Keratinocyte (primary cell): Measurements from ENCODE around the gene ANKRD30B. TPM values are rescaled to one million over a fixed set of nuclear protein-coding genes. Genes with fewer than 3 reads are reported as not detected.
"Not testable (repeated sequence)": the region's sequence is repeated elsewhere in the genome, so short reads cannot be mapped to it uniquely, and the experiment has no call there.

Experiments
- DNase-seq: peaks from one replicate; pipeline ENCODE4 v3.0.0-alpha.2; 2011; ENCODE audit warnings: low read depth, missing footprints, low spot score
- FAIRE-seq: peaks from 2 replicates; lab custom pipeline; 2011; peaks lifted over from hg19 to GRCh38; lab: Jason Lieb, UNC
- H2AFZ ChIP-seq: 2 replicates; pipeline ENCODE4 v1.6.0; 2012; ENCODE audit warnings: low read length, control low read depth, inconsistent platforms; ENCODE audit not compliant: control insufficient read depth
- H3K27ac ChIP-seq: 2 replicates; pipeline ENCODE4 v1.5.1; 2011; ENCODE audit warnings: low read length; ENCODE audit not compliant: control insufficient read depth, insufficient read depth
- H3K27me3 ChIP-seq: 3 replicates; pipeline ENCODE4 v1.6.0; 2011; ENCODE audit warnings: low read length; ENCODE audit not compliant: control insufficient read depth, insufficient read depth; ENCODE audit errors: extremely low read depth
- H3K36me3 ChIP-seq, 2 experiments: 2 replicates in 1 of 2; 3 replicates in 1 of 2; pipeline ENCODE4 v1.5.1; 2011; ENCODE audit warnings: low read length in 2 of 2, mild to moderate bottlenecking in 1 of 2; ENCODE audit not compliant: control insufficient read depth in 2 of 2, insufficient read depth in 2 of 2; ENCODE audit errors: extremely low read depth in 1 of 2
- H3K4me1 ChIP-seq: 3 replicates; pipeline ENCODE4 v1.5.1; 2011; ENCODE audit warnings: low read length; ENCODE audit not compliant: control insufficient read depth, insufficient read depth; ENCODE audit errors: extremely low read depth
- H3K4me2 ChIP-seq: 3 replicates; pipeline ENCODE4 v1.6.0; 2011; ENCODE audit warnings: low read depth, low read length; ENCODE audit not compliant: control insufficient read depth, insufficient read depth; ENCODE audit errors: extremely low read depth
- H3K4me3 ChIP-seq, 3 experiments: fragments of 200-600 bp in 1 of 3; sonication (generic) in 1 of 3; 2 replicates in 2 of 3; 3 replicates in 1 of 3; pipeline ENCODE4 v1.5.1; 2011 to 2016; ENCODE audit warnings: low read length in 3 of 3, mild to moderate bottlenecking in 3 of 3, control low read depth in 2 of 3, inconsistent platforms in 1 of 3, low read depth in 1 of 3, mixed read lengths in 1 of 3, mixed run types in 1 of 3, moderate library complexity in 1 of 3; ENCODE audit not compliant: control insufficient read depth in 2 of 3, insufficient read depth in 2 of 3; ENCODE audit errors: extremely low read depth in 1 of 3
- H3K79me2 ChIP-seq: 2 replicates; pipeline ENCODE4 v1.6.0; 2012; ENCODE audit warnings: low read length; ENCODE audit not compliant: control insufficient read depth, insufficient read depth
- H3K9ac ChIP-seq: 3 replicates; pipeline ENCODE4 v1.6.0; 2011; ENCODE audit warnings: low read length; ENCODE audit not compliant: control insufficient read depth, insufficient read depth; ENCODE audit errors: extremely low read depth
- H3K9me1 ChIP-seq: 3 replicates; pipeline ENCODE4 v1.6.0; 2011; ENCODE audit warnings: low read length; ENCODE audit not compliant: control insufficient read depth, insufficient read depth; ENCODE audit errors: extremely low read depth
- H3K9me3 ChIP-seq: 2 replicates; pipeline ENCODE4 v1.5.1; 2012; ENCODE audit warnings: low read depth, low read length; ENCODE audit not compliant: control insufficient read depth
- H4K20me1 ChIP-seq: 3 replicates; pipeline ENCODE4 v1.6.0; 2011; ENCODE audit warnings: low read length; ENCODE audit not compliant: control insufficient read depth, insufficient read depth; ENCODE audit errors: extremely low read depth
- CTCF ChIP-seq, 3 experiments: IDR thresholded peaks in 1 of 3; conservative IDR thresholded peaks in 1 of 3; optimal IDR thresholded peaks in 1 of 3; 2 replicates in 2 of 3; 3 replicates in 1 of 3; pipeline versions ENCODE3 to v1.5.1; 2011; ENCODE audit warnings: low read length in 3 of 3, mild to moderate bottlenecking in 3 of 3, moderate library complexity in 2 of 3, control low read depth in 1 of 3, inconsistent platforms in 1 of 3; ENCODE audit not compliant: insufficient read depth in 2 of 3; ENCODE audit errors: extremely low read depth in 1 of 3
- EZH2 ChIP-seq: IDR thresholded peaks from one replicate; pipeline ENCODE4 v1.6.1; 2012; ENCODE audit warnings: inconsistent platforms, mild to moderate bottlenecking, low read length, moderate library complexity
- dilution Hi-C: fragments of 300-500 bp; cut with MboI; formaldehyde crosslinking; loops from one replicate; pipeline ENCODE4 v1.7.0; 2020; ENCODE audit warnings: low sequenced_read_pairs; ENCODE audit not compliant: extremely low pct_ligation_motif_present
- polyA plus RNA-seq, 5 experiments: library from polyadenylated mRNA; depleted of rRNA in 3 of 5; stranded (reverse) in 3 of 5; stranded (forward) in 1 of 5; unstranded in 1 of 5; fragments of >200 nt; gene quantifications; 1 replicate in 1 of 5; 2 replicates in 3 of 5; 3 replicates in 1 of 5; pipeline versions ENCODE4 v1.2.1 to v1.2.3, GENCODE V29; 2011 to 2012; ENCODE audit warnings: missing spikeins in 2 of 5, low read depth in 1 of 5, low replicate concordance in 1 of 5

The ANKRD30B gene
- polyA plus RNA-seq, 1 donor (not counting 4 experiments of a cell fraction or from before 2014, with no cell fraction given): not detected

- H2AFZ ChIP-seq, H3K79me2 ChIP-seq, DNase-seq, H3K4me2 ChIP-seq, H3K4me1 ChIP-seq, dilution Hi-C loops, H3K9me1 ChIP-seq, H4K20me1 ChIP-seq, H3K4me3 ChIP-seq, FAIRE-seq, H3K27ac ChIP-seq, H3K9me3 ChIP-seq, H3K27me3 ChIP-seq, H3K36me3 ChIP-seq, H3K9ac ChIP-seq: not testable (repeated sequence)
Measured at GRCh38 chr18:14739056-14739455, 8.9 kb upstream of the ANKRD30B start.

- H2AFZ ChIP-seq: no peak overlapping the region
- no peak overlapping the region for H3K9ac ChIP-seq
- no peaks in the 10 kb centered on the region for H3K4me1 ChIP-seq
- H3K4me2 ChIP-seq: no peak overlapping the region
- FAIRE-seq: no peak
- no peak overlapping the region for H3K27ac ChIP-seq
- TF ChIP-seq CTCF (optimal IDR thresholded peaks at IDR 0.05 in 1 of 3, IDR thresholded peaks at IDR 0.05 in 1 of 3, conservative IDR thresholded peaks at IDR 0.05 in 1 of 3; ENCODE audit: extremely low read depth in 1 of 3, insufficient read depth in 2 of 3, low read length in 3 of 3): no peak
- TF ChIP-seq EZH2: no peak
- no peaks in the 10 kb centered on the region for H3K27me3 ChIP-seq
- H4K20me1 ChIP-seq: no peaks in the 10 kb centered on the region
- DNase-seq: no peak
- H3K9me3 ChIP-seq: peaks cover 4% of the 10 kb centered on the region
- no peaks in the 10 kb centered on the region for H3K36me3 ChIP-seq
- H3K9me1 ChIP-seq: no peaks in the 10 kb centered on the region
- dilution Hi-C loops: no loop called here
- H3K79me2 ChIP-seq: no peaks in the 10 kb centered on the region
- H3K4me3 ChIP-seq: no peak overlapping the region
Measured at GRCh38 chr18:14746897-14747296, 1.1 kb upstream of the ANKRD30B start.

GRCh38 chr18:14748496-14748895, 524 bp downstream of the ANKRD30B start:
- Histone ChIP-seq H3K79me2 (no peaks in the 10 kb centered on the region), H3K9ac (no peak overlapping the region), H3K4me3 (no peak overlapping the region), H3K36me3 (no peaks in the 10 kb centered on the region), H3K27me3 (no peaks in the 10 kb centered on the region), H3K4me2 (no peak overlapping the region), H2AFZ (no peak overlapping the region), H3K27ac (no peak overlapping the region), H3K9me3 (peaks cover 4% of the 10 kb centered on the region), H4K20me1 (no peaks in the 10 kb centered on the region), H3K4me1 (no peaks in the 10 kb centered on the region), H3K9me1 (no peaks in the 10 kb centered on the region)
- dilution Hi-C loops: no loop called here
- DNase-seq (no peak), FAIRE-seq (no peak)
- no peak for TF ChIP-seq EZH2
- TF ChIP-seq CTCF (optimal IDR thresholded peaks at IDR 0.05 in 1 of 3, IDR thresholded peaks at IDR 0.05 in 1 of 3, conservative IDR thresholded peaks at IDR 0.05 in 1 of 3; ENCODE audit: extremely low read depth in 1 of 3, insufficient read depth in 2 of 3, low read length in 3 of 3): no peak

- H3K9me3 ChIP-seq, H3K4me1 ChIP-seq, H3K79me2 ChIP-seq, H2AFZ ChIP-seq, H3K9me1 ChIP-seq, H3K4me3 ChIP-seq, dilution Hi-C loops, H3K9ac ChIP-seq, H3K4me2 ChIP-seq, H4K20me1 ChIP-seq, H3K27me3 ChIP-seq, H3K27ac ChIP-seq, DNase-seq, FAIRE-seq, H3K36me3 ChIP-seq: not testable (repeated sequence)
Measured at GRCh38 chr18:14763566-14763965, 15.6 kb downstream of the ANKRD30B start.
